ENCODE data around the gene PFKL. TPM values are rescaled to one million over a fixed set of nuclear protein-coding genes. Genes with fewer than 3 reads are reported as not detected.
"Not testable (repeated sequence)": the region's sequence is repeated elsewhere in the genome, so short reads cannot be mapped to it uniquely, and the experiment has no call there.

Gene PFKL
- polyA plus RNA-seq, 3 donors: 50.2 to 134 (median 87.7) TPM

- 8 to 11% (median 9%) methylated on average over 89 to 110 of the region's 113 CpGs for WGBS, 3 donors
Measured at GRCh38 chr21:44349847-44350772, 50.3 kb downstream of the PFKL start.

GRCh38 chr21:44350773-44351481, 51.1 kb downstream of the PFKL start:
- WGBS, 3 donors: 27 to 38% (median 31%) methylated on average over 30 to 41 of the region's 42 CpGs
- no peak overlapping the region for H3K27ac ChIP-seq (ENCODE audit: low read depth, low read length)

More at GRCh38 chr21:44349847-44350772, 50.3 kb downstream of the PFKL start:
- H3K27ac ChIP-seq (ENCODE audit: low read depth, low read length): no peak overlapping the region

GRCh38 chr21:44351535-44352252, 51.8 kb downstream of the PFKL start:
- WGBS, 3 donors: 68 to 89% (median 88%) methylated on average over 18 of the region's 18 CpGs
- H3K27ac ChIP-seq (ENCODE audit: low read depth, low read length): no peak overlapping the region

- no peak overlapping the region for H3K27ac ChIP-seq (ENCODE audit: low read depth, low read length)
Measured at GRCh38 chr21:44352253-44352860, 52.5 kb downstream of the PFKL start.

GRCh38 chr21:44353191-44353970, 53.5 kb downstream of the PFKL start, which contains the start of gene TRPM2:
TSS of gene TRPM2 (plus strand) at chr21:44353621. CDS start at chr21:44353701, 80 bp downstream.
- 34 to 53% (median 35%) methylated on average over 21 of the region's 21 CpGs for WGBS, 3 donors
- H3K27ac ChIP-seq (ENCODE audit: low read depth, low read length): no peak within 1 kb of the TSS

More at GRCh38 chr21:44352253-44352860, 52.5 kb downstream of the PFKL start:
- 67 to 81% (median 72%) methylated on average over 17 of the region's 17 CpGs for WGBS, 3 donors

- no peak overlapping the region for H3K27ac ChIP-seq (ENCODE audit: low read depth, low read length)
Measured at GRCh38 chr21:44354001-44354405, 54.1 kb downstream of the PFKL start.

GRCh38 chr21:44354775-44355771, 55.2 kb downstream of the PFKL start:
- H3K27ac ChIP-seq (ENCODE audit: low read depth, low read length): no peak overlapping the region
- 67 to 71% (median 69%) methylated on average over 24 of the region's 24 CpGs for WGBS, 3 donors

More at GRCh38 chr21:44354001-44354405, 54.1 kb downstream of the PFKL start:
- WGBS, 3 donors: 36 to 62% (median 47%) methylated on average over 8 of the region's 8 CpGs

GRCh38 chr21:44356160-44356559, 56.3 kb downstream of the PFKL start:
- 85 to 89% (median 89%) methylated on average over 11 of the region's 11 CpGs for WGBS, 3 donors
- no peak overlapping the region for H3K27ac ChIP-seq (ENCODE audit: low read depth, low read length)

GRCh38 chr21:44356636-44357035, 56.8 kb downstream of the PFKL start:
- no peak overlapping the region for H3K27ac ChIP-seq (ENCODE audit: low read depth, low read length)
- 80 to 88% (median 87%) methylated on average over 6 of the region's 6 CpGs for WGBS, 3 donors

- H3K27ac ChIP-seq (ENCODE audit: low read depth, low read length): no peak overlapping the region
- 79 to 80% (median 79%) methylated on average over 21 of the region's 21 CpGs for WGBS, 3 donors
Measured at GRCh38 chr21:44357064-44357837, 57.4 kb downstream of the PFKL start.

GRCh38 chr21:44359396-44359795, 59.5 kb downstream of the PFKL start:
- no peak overlapping the region for H3K27ac ChIP-seq (ENCODE audit: low read depth, low read length)
- 67 to 76% (median 76%) methylated on average over 8 of the region's 8 CpGs for WGBS, 3 donors

GRCh38 chr21:44360159-44360558, 60.3 kb downstream of the PFKL start:
- no peak overlapping the region for H3K27ac ChIP-seq (ENCODE audit: low read depth, low read length)
- 30 to 43% (median 36%) methylated on average over 8 of the region's 8 CpGs for WGBS, 3 donors

- H3K27ac ChIP-seq (ENCODE audit: low read depth, low read length): not testable (repeated sequence)
- 85 to 95% (median 91%) methylated on average over 5 of the region's 5 CpGs for WGBS, 3 donors
Measured at GRCh38 chr21:44361903-44362302, 62.0 kb downstream of the PFKL start.

- WGBS, 3 donors: 90 to 94% (median 90%) methylated on average over 1 of the region's 1 CpG
- H3K27ac ChIP-seq (ENCODE audit: low read depth, low read length): no peak overlapping the region
Measured at GRCh38 chr21:44363278-44363677, 63.4 kb downstream of the PFKL start.

GRCh38 chr21:44364151-44365053, 64.5 kb downstream of the PFKL start:
- no peak overlapping the region for H3K27ac ChIP-seq (ENCODE audit: low read depth, low read length)
- 76 to 81% (median 76%) methylated on average over 22 of the region's 22 CpGs for WGBS, 3 donors

Measured in adipose tissue (tissue), 3 donors.